ENCODE data around the gene PFDN1.
"Not testable (repeated sequence)": the region's sequence is repeated elsewhere in the genome, so short reads cannot be mapped to it uniquely, and the experiment has no call there.

PFDN1 gene, protein sequence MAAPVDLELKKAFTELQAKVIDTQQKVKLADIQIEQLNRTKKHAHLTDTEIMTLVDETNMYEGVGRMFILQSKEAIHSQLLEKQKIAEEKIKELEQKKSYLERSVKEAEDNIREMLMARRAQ

DNA sequence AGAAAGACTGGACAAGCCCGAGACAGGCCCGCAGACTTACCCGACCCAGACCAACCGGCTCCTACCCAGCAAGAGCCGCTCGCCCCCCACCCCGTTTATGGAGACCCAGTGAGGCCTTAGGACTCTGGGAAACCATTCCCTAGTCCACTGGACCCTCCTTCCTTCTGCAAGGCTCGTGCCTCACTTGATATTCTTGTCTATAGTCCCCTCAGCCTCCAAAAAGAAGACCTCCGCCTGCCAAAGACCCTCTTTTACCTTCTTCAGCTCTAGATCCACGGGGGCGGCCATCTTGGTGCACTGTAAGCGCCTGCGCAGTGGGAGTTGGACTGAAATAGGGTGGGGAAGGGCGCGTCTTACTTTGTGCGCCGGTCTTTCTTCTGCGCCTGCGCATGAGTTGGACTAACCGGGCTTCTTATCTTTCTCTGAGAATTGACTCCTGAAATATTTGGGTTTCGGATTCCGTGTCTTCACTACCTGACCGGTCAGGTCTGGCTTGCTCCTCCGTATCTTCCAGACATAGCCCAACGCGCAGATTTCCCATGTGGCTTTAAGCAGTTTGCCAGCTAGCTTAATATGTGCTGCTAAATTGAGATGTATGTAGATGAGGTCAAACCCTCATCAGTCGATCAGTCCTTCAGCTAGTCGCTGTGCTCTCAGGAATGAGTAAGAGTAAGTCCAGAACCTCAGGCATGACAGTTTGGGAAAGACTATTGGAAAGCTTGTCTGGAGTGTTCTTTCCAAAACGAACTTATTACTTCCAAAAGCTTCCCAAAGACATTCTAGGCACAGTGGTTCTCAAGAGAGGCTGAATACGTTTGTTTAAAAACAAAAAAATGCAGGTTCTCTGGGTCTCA lies at the start of gene PFDN1:
Gene PFDN1, minus strand, starts transcription at position 316 of the 854 bp plus-strand sequence. Its CDS starts 28 bp downstream, at position 288.
- DNase-seq (ENCODE audit: low read depth in 2 of 2), result peak; percentile 80 to 90

DNA sequence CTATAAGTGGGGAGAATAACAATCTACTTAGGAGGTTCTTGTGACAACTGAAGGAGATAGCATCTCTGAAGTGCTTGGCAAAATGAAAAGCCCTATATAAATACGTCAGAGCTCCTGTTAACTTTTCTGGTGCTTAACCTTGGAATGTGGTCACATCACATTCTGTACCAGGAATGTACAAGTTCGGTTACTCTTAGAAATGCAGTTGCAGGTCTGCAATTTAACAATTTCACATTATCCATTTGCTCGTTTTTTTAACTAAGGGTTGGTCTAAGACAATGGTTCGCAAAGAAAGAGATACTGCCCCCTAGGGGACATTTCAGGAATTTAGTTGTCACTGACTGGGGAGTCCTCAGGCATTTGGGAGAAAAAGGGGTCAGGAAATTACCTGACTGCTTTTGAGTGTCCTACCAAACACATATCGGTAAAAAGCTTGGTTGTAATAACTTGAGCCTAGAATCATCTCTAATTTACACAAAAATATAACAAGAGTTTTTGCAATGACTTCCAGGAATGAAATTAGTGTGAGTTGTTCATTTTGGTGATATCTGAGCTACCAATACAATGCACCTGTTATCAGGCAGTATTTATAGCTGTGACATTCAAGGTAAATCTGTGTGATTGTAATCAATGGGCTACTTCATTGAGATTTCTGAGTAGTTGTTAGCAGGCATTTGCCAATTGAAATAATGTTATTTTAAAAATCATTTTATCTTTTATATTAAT lies 48.9 kb upstream of the PFDN1 start:
- DNase-seq (ENCODE audit: low read depth in 2 of 2), result peak in 1 of 2 donors; percentile 36

DNA sequence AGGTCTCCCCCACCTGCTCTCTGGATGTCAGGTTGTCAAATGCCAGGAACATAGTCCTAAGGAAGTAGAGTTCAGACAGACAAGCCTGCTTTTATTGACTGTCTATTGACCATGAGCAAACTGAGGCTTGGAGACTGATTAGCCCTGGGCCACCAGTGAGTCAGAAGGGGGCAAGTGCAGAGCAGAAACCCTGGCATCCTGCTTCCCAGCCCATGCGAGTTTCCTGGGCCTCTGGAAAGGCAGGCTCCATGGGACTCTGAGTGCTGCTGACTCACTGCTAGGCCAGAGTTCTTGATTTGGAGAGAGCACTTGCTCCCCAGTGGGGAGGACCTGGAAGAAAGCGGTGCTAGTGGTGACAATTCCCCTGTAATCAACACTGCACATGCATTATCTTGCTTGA lies 46.3 kb upstream of the PFDN1 start:
- no peak for DNase-seq (ENCODE audit: low read depth in 2 of 2)

DNA sequence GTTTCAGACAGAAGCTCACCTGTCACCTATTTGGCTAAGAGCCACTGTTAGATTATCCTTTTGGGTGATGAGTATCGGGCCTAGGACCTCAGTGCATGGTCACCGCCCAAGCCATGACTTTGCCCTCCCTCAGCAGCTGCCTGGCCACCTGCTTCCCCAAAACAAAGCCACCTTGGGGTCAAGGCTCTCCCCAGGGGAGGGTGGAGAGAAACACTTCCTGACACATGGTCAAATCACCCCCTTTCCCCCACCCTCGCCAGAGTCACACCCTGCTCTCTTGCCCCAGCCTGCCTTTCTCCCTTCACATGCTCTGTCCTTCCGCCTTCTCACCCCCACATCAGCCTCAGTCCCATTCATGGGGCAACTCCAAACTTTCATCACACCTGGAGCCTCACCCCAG lies 45.2 kb upstream of the PFDN1 start:
- no peak for DNase-seq (ENCODE audit: low read depth in 2 of 2)

DNA sequence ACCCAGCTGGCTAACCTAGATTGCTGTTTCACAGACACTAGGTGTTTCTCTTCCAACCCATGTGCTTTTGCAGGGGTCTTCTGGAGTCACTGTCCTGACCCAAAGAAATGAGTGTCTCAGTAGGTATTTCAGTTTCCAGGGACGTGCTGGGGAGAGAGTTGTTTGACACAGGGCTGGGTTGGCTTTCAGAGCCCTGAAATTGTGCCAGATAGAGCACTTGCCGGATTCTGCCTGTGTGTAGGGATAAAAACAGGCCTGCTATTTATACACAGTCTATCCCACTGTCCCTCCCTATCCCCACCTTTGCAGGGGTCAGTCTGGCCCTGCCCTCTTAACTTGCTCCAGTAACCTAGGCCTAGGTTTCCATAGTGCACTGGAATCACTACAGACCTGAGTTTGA lies 44.5 kb upstream of the PFDN1 start:
- DNase-seq (ENCODE audit: low read depth in 2 of 2), result no peak

DNA sequence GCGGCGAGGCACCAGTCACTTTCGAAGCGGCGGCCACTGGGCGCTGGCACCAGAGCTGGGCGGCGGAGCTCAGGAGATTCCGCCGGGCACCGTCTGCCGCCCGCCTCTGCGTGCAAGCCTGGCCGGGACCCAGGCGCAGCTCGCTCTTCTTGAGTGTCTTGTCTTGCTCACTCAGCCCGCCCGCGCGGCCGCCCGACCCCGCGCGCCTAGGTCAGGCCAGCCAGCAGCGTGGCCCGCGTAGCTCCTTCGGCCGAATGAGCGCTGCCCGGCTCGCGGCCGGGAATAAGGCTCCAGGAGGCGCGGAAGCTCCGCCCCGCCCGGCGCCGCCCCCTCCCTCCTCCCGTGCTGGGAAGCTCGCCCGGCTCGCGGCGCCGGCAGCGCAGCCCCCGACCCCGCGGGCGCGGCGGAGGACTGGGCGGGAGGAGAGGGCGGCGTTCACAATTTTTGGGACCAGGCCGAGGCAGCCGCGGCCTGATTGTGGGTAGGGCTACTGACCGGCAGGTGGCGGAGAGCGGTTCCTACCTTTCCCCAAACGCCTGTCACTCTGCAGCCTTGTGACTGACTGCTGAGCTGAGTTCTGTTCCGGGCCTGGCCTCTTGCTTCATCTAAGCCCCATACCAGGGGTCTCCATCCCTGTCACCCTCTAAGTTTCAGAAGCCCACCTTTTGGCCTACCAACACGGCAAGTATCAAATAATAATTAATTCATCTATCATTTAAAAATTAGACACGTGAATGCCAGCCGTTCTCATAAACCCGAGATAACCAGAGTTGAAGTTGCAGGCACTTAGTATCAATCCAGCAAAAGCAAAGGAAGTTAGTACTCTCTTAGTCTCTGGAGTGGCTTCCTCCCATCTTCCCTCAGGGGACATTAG lies 43.7 kb upstream of the PFDN1 start, which contains the start of gene HBEGF:
Gene HBEGF, minus strand, starts transcription at position 256 of the 874 bp plus-strand sequence. CDS start 275 bp downstream, outside the sequence.
- DNase-seq (ENCODE audit: low read depth in 2 of 2), result peak in 1 of 2 donors; percentile 15

DNA sequence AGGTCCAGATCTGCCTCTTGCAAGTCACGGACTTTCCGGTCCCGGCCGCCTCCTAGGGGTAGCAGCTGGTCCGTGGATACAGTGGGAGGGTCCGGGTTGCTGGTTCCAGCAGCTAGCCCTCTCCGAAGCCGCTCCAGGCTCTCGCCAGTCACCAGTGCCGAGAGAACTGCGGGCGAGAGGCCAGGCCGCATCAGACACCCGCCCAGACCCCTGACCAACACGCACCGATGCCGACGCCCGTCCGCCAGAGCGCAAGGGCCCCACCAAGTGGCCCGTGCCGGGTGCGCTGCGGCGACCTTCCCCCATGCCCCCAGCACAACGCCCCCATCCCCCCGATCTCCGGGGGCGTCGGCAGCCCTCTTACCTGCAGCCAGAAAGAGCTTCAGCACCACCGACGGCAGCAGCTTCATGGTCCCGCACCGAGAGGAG lies 43.0 kb upstream of the PFDN1 start:
- DNase-seq (ENCODE audit: low read depth in 2 of 2), result peak in 1 of 2 donors; percentile 11

DNA sequence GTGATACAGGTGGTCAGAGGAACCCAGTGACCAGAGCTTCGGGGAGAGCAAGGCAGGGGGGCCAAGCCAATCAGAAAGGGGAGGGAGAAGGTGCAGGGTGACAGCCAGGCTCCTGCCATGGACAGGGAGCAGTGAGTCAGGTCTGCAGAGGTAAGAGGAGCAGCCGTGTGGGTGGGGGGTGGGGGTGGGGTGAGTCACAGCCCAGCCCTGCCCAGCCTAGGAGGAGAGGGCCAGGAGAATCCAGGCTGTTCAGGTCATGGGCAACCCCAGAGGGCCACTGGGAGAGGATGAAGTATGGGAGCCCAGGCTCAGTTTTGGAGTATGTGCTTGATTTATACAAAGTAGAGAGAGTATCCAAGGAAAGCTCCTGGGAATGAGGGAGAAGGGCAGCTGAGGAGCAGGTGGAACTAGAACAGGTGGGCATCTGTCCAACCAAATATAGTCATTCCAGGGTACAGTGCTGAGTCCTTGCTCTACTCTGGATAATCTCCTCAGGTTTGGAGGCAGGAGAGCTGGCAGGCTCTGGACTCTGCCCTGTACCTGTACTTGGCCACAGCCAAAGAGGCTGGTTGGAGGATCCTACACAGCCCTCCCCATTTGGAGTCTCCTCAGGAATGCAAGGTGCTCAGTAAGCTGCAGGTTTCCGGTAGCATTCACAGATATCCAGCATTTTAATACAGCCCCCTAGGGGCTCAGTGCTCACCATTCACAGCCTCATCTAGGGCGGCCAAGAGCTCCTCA lies 42.0 kb upstream of the PFDN1 start:
- DNase-seq (ENCODE audit: low read depth in 2 of 2), result no peak

DNA sequence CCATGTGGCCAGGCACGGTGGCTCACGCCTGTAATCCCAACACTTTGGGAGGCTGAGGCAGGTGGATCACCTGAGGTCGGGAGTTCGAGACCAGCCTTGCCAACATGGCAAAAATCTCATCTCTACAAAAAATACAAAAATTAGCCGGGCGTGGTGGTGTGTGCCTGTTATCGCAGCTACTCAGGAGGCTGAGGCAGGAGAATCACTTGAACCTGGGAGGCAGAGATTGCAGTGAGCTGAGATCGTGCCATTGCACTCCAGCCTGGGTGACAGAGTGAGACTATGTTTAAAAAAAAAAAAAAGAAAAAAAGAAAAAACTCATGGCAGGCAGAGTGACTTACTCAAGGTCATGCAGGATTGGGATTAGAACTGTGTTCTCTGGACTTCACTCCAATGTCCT lies 40.9 kb upstream of the PFDN1 start:
- DNase-seq (ENCODE audit: low read depth in 2 of 2), result not testable (repeated sequence)

DNA sequence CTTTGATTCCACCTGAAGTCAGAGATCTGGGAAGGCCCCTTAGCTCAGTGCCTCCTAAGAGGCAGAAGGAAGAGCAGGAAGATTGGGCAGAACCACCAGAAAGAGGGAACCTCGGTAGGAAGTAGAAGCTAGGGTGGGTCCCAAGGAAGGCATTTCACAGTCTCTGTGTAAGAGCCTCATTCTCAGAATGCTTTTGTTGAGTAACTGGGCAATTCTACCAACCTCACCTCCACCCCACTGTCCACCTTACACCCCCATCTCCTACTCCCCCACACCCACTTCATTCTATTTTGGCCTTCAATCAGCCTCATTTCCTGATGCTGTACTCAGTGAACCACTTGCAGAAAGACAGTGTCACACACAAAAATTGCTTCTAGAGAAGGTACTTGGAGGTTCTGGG lies 40.0 kb upstream of the PFDN1 start:
- DNase-seq (ENCODE audit: low read depth in 2 of 2), result no peak

DNA sequence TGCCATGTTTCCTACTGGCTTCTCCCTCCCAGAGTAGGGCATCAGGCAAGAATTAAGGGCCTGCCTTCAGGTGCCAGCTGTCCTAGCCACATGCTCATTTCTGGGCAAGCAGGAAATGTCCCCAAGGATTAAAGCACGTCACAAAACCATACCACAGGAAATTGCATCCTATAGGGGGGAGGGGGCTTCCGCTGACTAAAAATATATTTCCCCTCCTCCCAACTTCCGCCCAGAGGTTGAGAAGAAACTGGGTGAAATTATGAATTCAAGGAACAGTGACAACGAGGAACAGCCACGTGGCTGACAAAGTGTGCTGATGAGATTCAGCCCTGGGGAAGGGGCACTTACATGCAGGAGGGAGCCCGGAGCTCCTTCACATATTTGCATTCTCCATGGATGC lies 39.4 kb upstream of the PFDN1 start:
- no peak for DNase-seq (ENCODE audit: low read depth in 2 of 2)

DNA sequence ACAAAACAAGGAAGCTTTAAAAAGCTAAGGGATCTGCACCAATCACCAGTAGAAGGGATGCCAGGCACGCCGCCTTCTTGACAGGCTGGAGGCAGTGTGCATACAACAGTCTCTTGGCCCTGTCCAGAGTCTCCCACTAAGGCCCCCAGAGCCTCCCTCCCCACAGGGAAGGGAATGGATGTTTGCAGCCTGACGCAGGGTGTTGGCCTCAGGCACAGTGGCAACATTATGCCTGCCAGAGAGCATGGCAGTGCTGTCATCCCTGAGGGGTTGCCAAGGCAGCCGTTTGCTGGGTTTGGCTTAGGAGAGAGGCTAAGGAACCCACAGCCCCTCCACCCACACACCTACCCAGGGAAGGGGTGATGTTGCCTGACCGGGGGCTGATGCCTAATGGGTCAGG lies 38.7 kb upstream of the PFDN1 start:
- no peak for DNase-seq (ENCODE audit: low read depth in 2 of 2)

DNA sequence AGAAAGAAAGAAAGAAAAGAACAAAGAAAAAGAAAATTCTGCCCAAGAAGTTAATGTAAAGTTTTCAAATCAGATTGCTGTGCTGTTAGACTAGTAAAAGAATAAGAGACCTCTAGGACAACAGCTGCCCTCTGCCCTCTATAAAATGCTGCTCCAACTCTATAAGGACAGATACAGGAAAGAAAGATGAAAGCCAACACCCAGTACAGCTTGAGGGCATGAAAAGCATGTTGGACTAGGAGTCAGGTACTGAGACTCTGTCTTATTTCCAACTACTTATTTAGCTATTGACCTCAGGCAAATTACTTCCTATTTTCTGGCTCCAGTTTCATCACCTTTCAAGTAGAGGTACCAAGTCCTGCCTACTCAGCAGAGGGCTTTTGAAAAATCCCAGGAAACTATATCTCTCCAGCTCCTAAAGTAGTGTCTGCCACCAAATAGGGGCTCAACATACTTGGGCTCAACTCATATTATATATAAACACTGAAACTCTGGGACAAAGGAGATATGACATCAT lies 37.8 kb upstream of the PFDN1 start:
- DNase-seq (ENCODE audit: low read depth in 2 of 2), result no peak

DNA sequence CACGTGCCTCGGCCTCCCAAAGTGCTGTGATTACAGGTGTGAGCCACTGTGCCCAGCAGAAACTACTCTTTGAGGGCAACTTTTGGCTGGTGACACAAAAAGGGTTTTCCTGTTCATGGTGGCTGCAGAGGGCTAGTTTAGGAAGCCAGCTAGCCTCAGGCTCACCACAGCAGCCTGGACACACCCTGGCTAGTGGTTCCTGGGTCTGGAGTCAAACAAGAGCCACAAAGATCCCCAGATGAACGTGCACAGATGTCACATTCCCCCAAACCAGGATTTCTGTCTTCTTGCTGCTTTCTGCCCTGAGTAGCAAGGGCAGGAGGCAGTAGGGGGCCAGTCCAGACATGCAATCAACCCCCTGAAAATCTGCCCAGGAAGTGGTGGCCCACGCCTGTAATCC lies 36.7 kb upstream of the PFDN1 start:
- DNase-seq (ENCODE audit: low read depth in 2 of 2), result no peak

DNA sequence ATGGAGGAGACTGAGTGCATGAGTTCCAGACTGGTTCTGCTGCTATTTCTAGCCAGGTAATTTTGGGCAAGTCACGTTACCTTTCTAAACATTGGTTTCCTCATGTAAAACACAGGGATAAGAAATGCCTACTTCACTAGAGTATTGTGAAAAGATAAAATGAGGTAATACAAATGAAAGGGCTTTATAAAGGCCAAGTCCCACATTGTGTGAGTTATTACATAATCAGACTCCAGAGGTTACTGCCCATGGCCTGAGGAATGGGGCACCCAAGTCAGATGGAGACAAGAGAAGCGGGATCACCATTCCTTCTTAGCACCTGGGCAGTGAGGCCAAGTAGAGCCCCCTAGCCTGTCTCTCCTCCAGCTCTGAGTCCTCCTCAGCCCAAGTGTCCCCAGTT lies 36.0 kb upstream of the PFDN1 start:
- no peak for DNase-seq (ENCODE audit: low read depth in 2 of 2)

DNA sequence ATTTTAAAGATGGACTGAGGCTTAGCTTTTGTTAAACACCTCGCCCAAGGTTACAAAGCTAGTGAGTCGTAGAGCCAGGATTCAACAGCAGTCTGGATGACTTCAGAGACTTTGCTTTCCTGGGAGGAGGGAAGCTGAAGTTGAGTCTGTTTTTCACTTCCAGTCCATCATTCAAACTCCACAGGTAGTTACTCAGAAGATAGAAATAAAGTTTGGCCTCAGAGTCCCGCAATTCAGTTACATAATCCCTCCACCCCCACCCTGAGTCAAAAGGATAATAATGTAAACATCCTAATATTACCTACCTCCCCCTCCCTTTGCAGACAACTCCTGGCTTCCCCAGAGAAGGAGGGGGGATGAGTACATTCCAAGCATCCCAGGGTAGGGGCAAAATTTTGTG lies 35.4 kb upstream of the PFDN1 start:
- no peak for DNase-seq (ENCODE audit: low read depth in 2 of 2)

DNA sequence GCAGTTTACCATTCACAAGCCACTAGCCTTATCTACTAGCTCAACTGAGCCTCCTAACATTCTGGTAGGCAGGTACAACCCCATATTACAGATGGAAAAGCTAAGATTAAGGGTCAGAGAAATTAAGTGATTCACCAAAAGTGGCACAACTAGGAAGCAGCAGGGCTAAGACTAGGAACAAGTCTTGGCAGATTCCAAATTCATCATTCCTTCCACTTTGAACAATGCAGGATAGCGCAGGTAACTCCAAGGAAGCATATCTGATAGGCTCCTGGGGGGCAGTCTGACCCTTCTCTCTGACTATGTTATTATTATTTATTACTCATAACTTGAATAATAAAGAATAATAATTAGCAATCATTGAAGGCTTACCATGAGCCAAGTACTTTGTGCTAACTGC lies 35.0 kb upstream of the PFDN1 start:
- DNase-seq (ENCODE audit: low read depth in 2 of 2), result no peak

DNA sequence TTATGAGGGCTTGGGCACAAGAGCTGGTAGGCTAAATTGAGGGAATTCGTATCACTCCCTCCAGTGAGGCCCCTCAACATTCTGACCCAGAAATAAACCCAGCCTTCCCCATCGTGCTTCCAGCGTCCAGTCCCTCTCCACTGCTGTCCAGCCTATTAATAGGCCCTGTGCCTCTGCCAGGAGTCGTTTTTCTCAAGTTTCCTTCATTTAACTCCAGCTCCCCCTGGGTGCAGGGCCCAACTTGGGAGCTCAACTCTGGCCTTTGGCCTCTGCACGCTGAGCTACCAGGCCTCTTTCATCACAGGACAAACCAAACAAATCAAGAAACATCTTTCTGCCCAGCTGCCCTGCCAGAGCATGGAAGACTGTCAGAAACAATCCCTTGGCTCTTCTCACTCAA lies 33.5 kb upstream of the PFDN1 start:
- no peak for DNase-seq (ENCODE audit: low read depth in 2 of 2)

DNA sequence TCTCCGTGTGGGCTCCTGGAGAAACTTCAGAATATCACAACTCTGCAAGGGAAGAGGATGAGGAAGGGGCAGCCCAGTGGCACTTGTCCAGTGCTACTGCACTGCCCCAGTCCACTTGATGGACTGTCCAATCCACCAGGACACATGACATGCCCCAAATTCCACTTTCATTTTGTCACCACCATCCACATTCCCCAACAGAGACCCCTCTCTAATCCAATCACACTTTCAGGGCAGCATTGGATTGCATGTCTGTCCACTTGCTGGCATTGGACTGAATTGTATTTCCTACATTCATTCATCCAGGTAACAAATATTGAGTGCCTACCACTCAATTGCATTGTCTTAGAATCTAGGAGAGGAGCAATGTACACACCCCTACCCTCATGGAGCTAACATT lies 28.7 kb upstream of the PFDN1 start:
- no peak for DNase-seq (ENCODE audit: low read depth in 2 of 2)

DNA sequence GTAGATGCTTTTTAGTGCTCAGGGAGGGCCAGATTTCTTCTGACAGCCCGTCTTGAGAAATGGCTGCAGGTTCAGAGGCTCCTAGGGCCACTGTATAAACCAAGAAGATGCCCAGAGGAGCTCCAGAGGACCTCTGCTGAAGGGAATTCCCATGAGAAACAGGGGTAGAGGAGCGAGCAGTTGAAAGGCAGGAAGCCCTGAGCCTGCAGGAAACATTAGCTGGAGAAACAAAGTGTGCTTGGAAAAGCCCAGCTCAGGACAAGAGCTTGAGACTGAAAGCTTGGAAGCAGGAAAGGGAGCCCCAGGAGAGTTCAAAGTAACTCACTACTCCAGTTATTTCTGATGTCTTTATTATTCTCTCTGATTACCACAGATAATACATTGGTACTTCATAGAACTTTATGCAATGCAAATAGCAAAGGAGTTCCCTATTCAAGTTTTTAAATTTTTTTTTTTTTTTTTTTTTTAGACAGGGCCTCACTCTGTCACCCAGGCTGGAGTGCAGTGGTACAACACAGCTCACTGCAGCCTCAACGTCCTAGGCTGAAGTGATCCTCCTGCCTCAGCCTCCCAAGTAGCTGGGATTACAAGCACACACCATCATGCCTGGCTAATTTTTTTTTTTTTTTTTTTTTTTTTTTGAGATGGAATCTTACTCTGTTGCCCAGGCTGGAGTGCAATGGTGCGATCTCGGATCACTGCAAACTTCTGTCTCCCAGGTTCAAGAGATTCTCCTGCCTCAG lies 27.0 kb upstream of the PFDN1 start:
- DNase-seq (ENCODE audit: low read depth in 2 of 2), result no peak
